Fibroblast of lung (primary cell): ENCODE results near the gene KCNJ13. TPM values are rescaled to one million over a fixed set of nuclear protein-coding genes. Genes with fewer than 3 reads are reported as not detected.

Experiments used
- DNase-seq, 2 donors: peaks; one replicate each; pipeline versions ENCODE4 v3.0.0 to v3.0.0-alpha.2; 2010; ENCODE audit warnings: low read depth in 2 of 2
- H2AFZ ChIP-seq: 2 replicates; pipeline ENCODE4 v1.5.1; 2012; ENCODE audit warnings: low read length, control low read depth, inconsistent platforms
- H3K27ac ChIP-seq: 2 replicates; pipeline ENCODE4 v1.5.1; 2011; ENCODE audit warnings: low read length, control low read depth; ENCODE audit not compliant: insufficient read depth
- H3K27me3 ChIP-seq: 2 replicates; pipeline ENCODE4 v1.5.1; 2011; ENCODE audit warnings: mild to moderate bottlenecking, low read length; ENCODE audit not compliant: control insufficient read depth, insufficient read depth
- H3K36me3 ChIP-seq: 2 replicates; pipeline ENCODE4 v1.5.1; 2011; ENCODE audit warnings: low read length; ENCODE audit not compliant: control insufficient read depth, insufficient read depth
- H3K4me1 ChIP-seq: 2 replicates; pipeline ENCODE4 v1.5.1; 2011; ENCODE audit warnings: low read length; ENCODE audit not compliant: control insufficient read depth, insufficient read depth; ENCODE audit errors: extremely low read depth
- H3K4me2 ChIP-seq: 2 replicates; pipeline ENCODE4 v1.5.1; 2011; ENCODE audit warnings: low read length, control low read depth; ENCODE audit not compliant: insufficient read depth; ENCODE audit errors: extremely low read depth
- H3K4me3 ChIP-seq, 4 experiments: fragments of 200-600 bp in 1 of 4; sonication (generic) in 1 of 4; replicated peaks in 1 of 4; 2 replicates each; pipeline ENCODE4 v1.5.1; 2011 to 2016; ENCODE audit warnings: low read length in 4 of 4, low read depth in 3 of 4, mild to moderate bottlenecking in 3 of 4, control low read depth in 2 of 4, inconsistent platforms in 1 of 4, mixed read lengths in 1 of 4; ENCODE audit not compliant: insufficient read depth in 1 of 4; ENCODE audit errors: control extremely low read depth in 1 of 4
- H3K79me2 ChIP-seq: 2 replicates; pipeline ENCODE4 v1.5.1; 2012; ENCODE audit warnings: mild to moderate bottlenecking, low read length, inconsistent platforms; ENCODE audit not compliant: control insufficient read depth, insufficient read depth
- H3K9ac ChIP-seq: 2 replicates; pipeline ENCODE4 v1.5.1; 2011; ENCODE audit warnings: mild to moderate bottlenecking, low read length, control low read depth; ENCODE audit not compliant: insufficient read depth
- H3K9me3 ChIP-seq: 2 replicates; pipeline ENCODE4 v1.5.1; 2012; ENCODE audit warnings: low read depth, low read length; ENCODE audit not compliant: control insufficient read depth, insufficient read depth
- H4K20me1 ChIP-seq: 2 replicates; pipeline ENCODE4 v1.5.1; 2011; ENCODE audit warnings: low read length; ENCODE audit not compliant: control insufficient read depth, insufficient read depth; ENCODE audit errors: extremely low read depth
- EZH2 ChIP-seq: IDR thresholded peaks from 2 replicates; pipeline ENCODE4 v1.5.1; 2012; ENCODE audit warnings: low read length, control low read depth, mild to moderate bottlenecking; ENCODE audit errors: missing control alignments
- polyA plus RNA-seq, 2 donors: library from polyadenylated mRNA; depleted of rRNA in 1 of 2; stranded (reverse) in 1 of 2; unstranded in 1 of 2; fragments of >200 nt; gene quantifications; 2 replicates each; pipeline ENCODE4 v1.2.1, GENCODE V29; 2011 to 2012; ENCODE audit warnings: missing spikeins in 1 of 2
- total RNA-seq: library from RNA; depleted of rRNA; stranded (reverse); fragments of >200 nt; gene quantifications from 2 replicates; pipeline ENCODE4 v1.2.1, GENCODE V29; 2014
- TF ChIP-seq, protein P1 (sequence below), 2 donors: IDR thresholded peaks in 1 of 2; conservative IDR thresholded peaks in 1 of 2; 1 replicate in 1 of 2; 2 replicates in 1 of 2; pipeline ENCODE4 v1.5.1; 2011 to 2012; ENCODE audit warnings: low read length in 2 of 2, control low read depth in 1 of 2, inconsistent platforms in 1 of 2, low read depth in 1 of 2, mild to moderate bottlenecking in 1 of 2

The KCNJ13 gene
- total and polyA plus RNA-seq, 2 donors (not counting 1 experiment from before 2014, with no cell fraction given): not detected

DNA sequence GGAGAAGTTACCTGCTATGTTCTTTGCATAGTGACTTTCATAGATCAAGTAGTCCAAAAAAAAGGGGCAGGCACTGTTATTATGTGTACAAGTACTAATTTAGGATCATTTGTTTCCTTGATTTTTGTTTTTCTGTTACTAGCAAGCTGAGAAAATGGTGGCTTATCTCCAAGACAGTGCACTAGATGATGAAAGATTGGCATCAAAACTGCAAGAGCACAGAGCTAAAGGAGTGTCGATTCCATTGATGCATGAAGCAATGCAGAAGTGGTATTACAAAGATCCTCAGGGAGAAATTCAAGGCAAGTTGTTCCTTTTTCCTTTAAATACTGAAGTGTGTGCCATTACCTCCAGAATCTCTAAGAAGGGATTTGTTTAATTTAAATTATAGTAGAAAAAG, 19.6 kb upstream of the KCNJ13 start:
- peaks cover 3% of the 10 kb centered on the region for H3K36me3 ChIP-seq
- H3K9ac ChIP-seq: no peak overlapping the region
- no peaks in the 10 kb centered on the region for H3K9me3 ChIP-seq
- no peak overlapping the region for H3K27ac ChIP-seq
- no peaks in the 10 kb centered on the region for H3K79me2 ChIP-seq
- peak in 1 of 2 donors; percentile 79 for DNase-seq
- H3K27me3 ChIP-seq: no peaks in the 10 kb centered on the region
- H3K4me1 ChIP-seq: no peaks in the 10 kb centered on the region
- H4K20me1 ChIP-seq: no peaks in the 10 kb centered on the region
- TF ChIP-seq, protein P1, sequence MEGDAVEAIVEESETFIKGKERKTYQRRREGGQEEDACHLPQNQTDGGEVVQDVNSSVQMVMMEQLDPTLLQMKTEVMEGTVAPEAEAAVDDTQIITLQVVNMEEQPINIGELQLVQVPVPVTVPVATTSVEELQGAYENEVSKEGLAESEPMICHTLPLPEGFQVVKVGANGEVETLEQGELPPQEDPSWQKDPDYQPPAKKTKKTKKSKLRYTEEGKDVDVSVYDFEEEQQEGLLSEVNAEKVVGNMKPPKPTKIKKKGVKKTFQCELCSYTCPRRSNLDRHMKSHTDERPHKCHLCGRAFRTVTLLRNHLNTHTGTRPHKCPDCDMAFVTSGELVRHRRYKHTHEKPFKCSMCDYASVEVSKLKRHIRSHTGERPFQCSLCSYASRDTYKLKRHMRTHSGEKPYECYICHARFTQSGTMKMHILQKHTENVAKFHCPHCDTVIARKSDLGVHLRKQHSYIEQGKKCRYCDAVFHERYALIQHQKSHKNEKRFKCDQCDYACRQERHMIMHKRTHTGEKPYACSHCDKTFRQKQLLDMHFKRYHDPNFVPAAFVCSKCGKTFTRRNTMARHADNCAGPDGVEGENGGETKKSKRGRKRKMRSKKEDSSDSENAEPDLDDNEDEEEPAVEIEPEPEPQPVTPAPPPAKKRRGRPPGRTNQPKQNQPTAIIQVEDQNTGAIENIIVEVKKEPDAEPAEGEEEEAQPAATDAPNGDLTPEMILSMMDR (conservative IDR thresholded peaks at IDR 0.05 in 1 of 2, IDR thresholded peaks at IDR 0.05 in 1 of 2; ENCODE audit: low read depth in 1 of 2, low read length in 2 of 2): no peak
- no peak for TF ChIP-seq EZH2
- H2AFZ ChIP-seq: no peak overlapping the region
- no peak overlapping the region for H3K4me3 ChIP-seq
- no peak overlapping the region for H3K4me2 ChIP-seq

DNA sequence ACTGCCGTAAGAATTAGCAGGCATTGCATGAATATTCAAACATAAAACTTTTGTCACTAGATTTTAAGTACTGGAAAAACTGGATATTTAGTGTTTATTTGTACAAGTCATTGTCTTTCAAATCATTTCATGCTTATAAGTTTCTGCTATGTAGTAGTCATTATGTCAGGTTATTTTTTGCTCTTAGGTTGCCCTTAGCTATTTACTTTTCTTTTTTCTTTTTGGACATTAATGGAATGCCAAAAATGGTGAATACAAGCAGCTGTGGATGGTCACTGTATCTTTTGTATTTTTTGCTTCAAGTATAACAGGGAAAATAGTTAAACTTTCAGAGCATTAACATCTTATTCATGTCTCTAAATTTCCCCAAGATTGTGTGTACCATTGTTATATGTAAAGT, 18.6 kb upstream of the KCNJ13 start:
- Histone ChIP-seq H3K27me3 (no peaks in the 10 kb centered on the region), H3K79me2 (no peaks in the 10 kb centered on the region), H3K9ac (no peak overlapping the region), H3K4me1 (no peaks in the 10 kb centered on the region), H3K4me3 (no peak overlapping the region), H2AFZ (no peak overlapping the region), H4K20me1 (no peaks in the 10 kb centered on the region), H3K36me3 (peaks cover 3% of the 10 kb centered on the region), H3K27ac (no peak overlapping the region), H3K4me2 (no peak overlapping the region), H3K9me3 (no peaks in the 10 kb centered on the region)
- DNase-seq: no peak
- TF ChIP-seq EZH2: no peak
- TF ChIP-seq, protein P1 (conservative IDR thresholded peaks at IDR 0.05 in 1 of 2, IDR thresholded peaks at IDR 0.05 in 1 of 2; ENCODE audit: low read depth in 1 of 2, low read length in 2 of 2): no peak

DNA sequence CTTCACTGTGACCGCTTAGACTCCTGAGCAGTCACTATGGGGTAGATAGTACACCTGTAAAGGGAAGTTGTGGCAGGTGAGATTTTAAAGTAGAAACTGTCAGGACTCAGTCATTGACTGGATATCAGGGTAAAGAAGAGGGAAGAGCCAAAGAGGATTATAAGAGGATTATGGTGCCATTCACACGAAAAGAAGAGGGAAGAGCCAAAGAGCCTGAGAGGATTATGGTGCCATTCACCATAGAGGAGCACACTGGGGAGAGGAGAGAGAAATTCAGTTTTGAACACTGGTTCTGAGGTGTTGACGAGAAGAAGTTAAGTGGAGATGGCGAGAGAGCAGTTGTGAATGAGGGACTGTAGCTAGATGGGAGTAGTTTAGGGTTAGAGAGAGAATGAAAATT, 16.9 kb upstream of the KCNJ13 start:
- H3K4me2 ChIP-seq: no peak overlapping the region
- no peaks in the 10 kb centered on the region for H3K27me3 ChIP-seq
- TF ChIP-seq EZH2: no peak
- TF ChIP-seq, protein P1 (conservative IDR thresholded peaks at IDR 0.05 in 1 of 2, IDR thresholded peaks at IDR 0.05 in 1 of 2; ENCODE audit: low read depth in 1 of 2, low read length in 2 of 2): no peak
- no peak overlapping the region for H3K4me3 ChIP-seq
- no peak overlapping the region for H3K9ac ChIP-seq
- no peaks in the 10 kb centered on the region for H3K4me1 ChIP-seq
- no peak overlapping the region for H3K27ac ChIP-seq
- no peaks in the 10 kb centered on the region for H4K20me1 ChIP-seq
- peaks cover 3% of the 10 kb centered on the region for H3K36me3 ChIP-seq
- no peaks in the 10 kb centered on the region for H3K79me2 ChIP-seq
- DNase-seq: no peak
- no peaks in the 10 kb centered on the region for H3K9me3 ChIP-seq
- H2AFZ ChIP-seq: no peak overlapping the region
